ENCODE results near the gene UBA6. TPM values are rescaled to one million over a fixed set of nuclear protein-coding genes. Genes with fewer than 3 reads are reported as not detected.
A peak's percentile ranks its signal among the peaks of the same experiment; 100 is the strongest.

UBA6 gene
- total and polyA plus RNA-seq, 9 of the 15 experiments (the other 6 are each of a cell fraction or from before 2014, with no cell fraction given) = 22.9 to 139 (median 94.6) TPM

DNA sequence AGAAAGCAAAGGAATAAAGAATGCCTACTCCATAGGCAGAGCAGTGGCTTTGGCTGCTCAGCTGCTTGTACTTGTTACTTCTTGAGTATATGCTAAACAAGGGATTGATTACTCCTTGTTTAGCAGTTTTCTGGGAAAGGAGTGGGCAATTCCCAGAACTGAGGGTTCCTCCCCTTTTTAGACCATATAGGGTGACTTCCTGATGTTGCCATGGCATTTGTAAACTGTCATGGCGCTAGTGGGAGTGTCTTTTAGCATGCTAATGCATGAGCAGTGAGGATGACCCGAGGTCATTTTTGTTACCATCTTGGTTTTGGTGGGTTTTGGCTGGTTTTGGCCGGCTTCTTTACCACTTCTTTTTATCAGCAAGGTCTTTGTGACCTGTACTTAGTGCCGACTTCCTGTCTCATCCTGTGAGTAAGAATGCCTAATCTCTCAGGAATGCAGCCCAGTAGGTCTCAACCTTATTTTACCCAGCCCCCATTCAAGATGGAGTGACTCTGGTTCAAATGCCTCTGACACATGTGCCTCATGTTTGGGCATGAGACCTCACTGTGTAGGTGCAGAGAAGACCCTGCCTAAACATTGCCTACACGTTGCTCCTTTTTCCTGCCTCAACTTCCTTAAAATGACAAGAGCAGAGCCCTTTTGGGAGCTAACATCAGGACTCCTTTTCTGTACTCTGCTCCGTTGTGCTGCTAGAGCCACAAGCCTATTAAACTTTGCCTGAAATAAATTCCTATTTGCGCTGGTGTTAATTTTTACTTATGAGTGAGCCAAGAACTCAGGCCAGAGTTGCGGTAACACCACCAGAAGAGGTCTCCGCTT is 21.0 kb upstream of the UBA6 start (continued):
- TF ChIP-seq, protein P1, sequence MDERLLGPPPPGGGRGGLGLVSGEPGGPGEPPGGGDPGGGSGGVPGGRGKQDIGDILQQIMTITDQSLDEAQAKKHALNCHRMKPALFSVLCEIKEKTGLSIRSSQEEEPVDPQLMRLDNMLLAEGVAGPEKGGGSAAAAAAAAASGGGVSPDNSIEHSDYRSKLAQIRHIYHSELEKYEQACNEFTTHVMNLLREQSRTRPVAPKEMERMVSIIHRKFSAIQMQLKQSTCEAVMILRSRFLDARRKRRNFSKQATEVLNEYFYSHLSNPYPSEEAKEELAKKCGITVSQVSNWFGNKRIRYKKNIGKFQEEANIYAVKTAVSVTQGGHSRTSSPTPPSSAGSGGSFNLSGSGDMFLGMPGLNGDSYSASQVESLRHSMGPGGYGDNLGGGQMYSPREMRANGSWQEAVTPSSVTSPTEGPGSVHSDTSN (CRISPR knock-in tag; IDR thresholded peaks at IDR 0.05; ENCODE audit: low read depth) = no peak
- TF ChIP-seq, protein P1 (tag; conservative IDR thresholded peaks at IDR 0.05; ENCODE audit: low read depth) = peak; percentile 97
- TF ChIP-seq, protein P2, sequence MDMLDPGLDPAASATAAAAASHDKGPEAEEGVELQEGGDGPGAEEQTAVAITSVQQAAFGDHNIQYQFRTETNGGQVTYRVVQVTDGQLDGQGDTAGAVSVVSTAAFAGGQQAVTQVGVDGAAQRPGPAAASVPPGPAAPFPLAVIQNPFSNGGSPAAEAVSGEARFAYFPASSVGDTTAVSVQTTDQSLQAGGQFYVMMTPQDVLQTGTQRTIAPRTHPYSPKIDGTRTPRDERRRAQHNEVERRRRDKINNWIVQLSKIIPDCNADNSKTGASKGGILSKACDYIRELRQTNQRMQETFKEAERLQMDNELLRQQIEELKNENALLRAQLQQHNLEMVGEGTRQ (CRISPR knock-in tag; IDR thresholded peaks at IDR 0.05) = no peak
- no peak for TF ChIP-seq BRCA1 (IDR thresholded peaks at IDR 0.05)
- no peak for TF ChIP-seq BRCA1 (CRISPR knock-in tag; IDR thresholded peaks at IDR 0.05)
- TF ChIP-seq, protein P3, sequence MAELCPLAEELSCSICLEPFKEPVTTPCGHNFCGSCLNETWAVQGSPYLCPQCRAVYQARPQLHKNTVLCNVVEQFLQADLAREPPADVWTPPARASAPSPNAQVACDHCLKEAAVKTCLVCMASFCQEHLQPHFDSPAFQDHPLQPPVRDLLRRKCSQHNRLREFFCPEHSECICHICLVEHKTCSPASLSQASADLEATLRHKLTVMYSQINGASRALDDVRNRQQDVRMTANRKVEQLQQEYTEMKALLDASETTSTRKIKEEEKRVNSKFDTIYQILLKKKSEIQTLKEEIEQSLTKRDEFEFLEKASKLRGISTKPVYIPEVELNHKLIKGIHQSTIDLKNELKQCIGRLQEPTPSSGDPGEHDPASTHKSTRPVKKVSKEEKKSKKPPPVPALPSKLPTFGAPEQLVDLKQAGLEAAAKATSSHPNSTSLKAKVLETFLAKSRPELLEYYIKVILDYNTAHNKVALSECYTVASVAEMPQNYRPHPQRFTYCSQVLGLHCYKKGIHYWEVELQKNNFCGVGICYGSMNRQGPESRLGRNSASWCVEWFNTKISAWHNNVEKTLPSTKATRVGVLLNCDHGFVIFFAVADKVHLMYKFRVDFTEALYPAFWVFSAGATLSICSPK (IDR thresholded peaks at IDR 0.05; ENCODE audit: borderline replicate concordance) = no peak
- peak; percentile 99 for TF ChIP-seq NFE2L1 (tag; IDR thresholded peaks at IDR 0.05; ENCODE audit: borderline replicate concordance, low read depth)
- TF ChIP-seq FUS (optimal IDR thresholded peaks at IDR 0.05; ENCODE audit: low read depth, low read length) = no peak
- no peak for TF ChIP-seq NR3C1 (CRISPR knock-in tag; IDR thresholded peaks at IDR 0.05)
- peak; percentile 77; the same call in 1 of the 2 replicates for TF ChIP-seq HLTF (IDR thresholded peaks at IDR 0.05)
- TF ChIP-seq, protein P4, sequence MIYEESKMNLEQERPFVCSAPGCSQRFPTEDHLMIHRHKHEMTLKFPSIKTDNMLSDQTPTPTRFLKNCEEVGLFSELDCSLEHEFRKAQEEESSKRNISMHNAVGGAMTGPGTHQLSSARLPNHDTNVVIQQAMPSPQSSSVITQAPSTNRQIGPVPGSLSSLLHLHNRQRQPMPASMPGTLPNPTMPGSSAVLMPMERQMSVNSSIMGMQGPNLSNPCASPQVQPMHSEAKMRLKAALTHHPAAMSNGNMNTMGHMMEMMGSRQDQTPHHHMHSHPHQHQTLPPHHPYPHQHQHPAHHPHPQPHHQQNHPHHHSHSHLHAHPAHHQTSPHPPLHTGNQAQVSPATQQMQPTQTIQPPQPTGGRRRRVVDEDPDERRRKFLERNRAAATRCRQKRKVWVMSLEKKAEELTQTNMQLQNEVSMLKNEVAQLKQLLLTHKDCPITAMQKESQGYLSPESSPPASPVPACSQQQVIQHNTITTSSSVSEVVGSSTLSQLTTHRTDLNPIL (CRISPR knock-in tag; IDR thresholded peaks at IDR 0.05) = peak; percentile 99
- TF ChIP-seq NFATC3 (IDR thresholded peaks at IDR 0.05) = no peak
- peak; percentile 73 for TF ChIP-seq LCOR (CRISPR knock-in tag; IDR thresholded peaks at IDR 0.05)
- TF ChIP-seq ZNF76 (CRISPR knock-in tag; IDR thresholded peaks at IDR 0.05; ENCODE audit: borderline replicate concordance) = peak; percentile 100
- TF ChIP-seq MAFG (tag; conservative IDR thresholded peaks at IDR 0.05) = peak; percentile 95
- peak; percentile 67 for TF ChIP-seq GABPB1 (CRISPR knock-in tag; IDR thresholded peaks at IDR 0.05)
- peak; percentile 99 for TF ChIP-seq ZNF79 (CRISPR knock-in tag; IDR thresholded peaks at IDR 0.05; ENCODE audit: low read depth)

All from K562 (cell line).